Epithelial cell of umbilical artery (primary cell): ENCODE data around the gene SULT1A1. TPM values are rescaled to one million over a fixed set of nuclear protein-coding genes. Genes with fewer than 3 reads are reported as not detected.

Experiments
- total RNA-seq: library from RNA; depleted of rRNA; stranded (reverse); fragments of >200 nt; gene quantifications from 2 replicates; pipeline ENCODE4 v1.2.3, GENCODE V29; 2014

Gene SULT1A1
- 0.32 and 14.1 TPM in 2 replicates for total RNA-seq

DNA sequence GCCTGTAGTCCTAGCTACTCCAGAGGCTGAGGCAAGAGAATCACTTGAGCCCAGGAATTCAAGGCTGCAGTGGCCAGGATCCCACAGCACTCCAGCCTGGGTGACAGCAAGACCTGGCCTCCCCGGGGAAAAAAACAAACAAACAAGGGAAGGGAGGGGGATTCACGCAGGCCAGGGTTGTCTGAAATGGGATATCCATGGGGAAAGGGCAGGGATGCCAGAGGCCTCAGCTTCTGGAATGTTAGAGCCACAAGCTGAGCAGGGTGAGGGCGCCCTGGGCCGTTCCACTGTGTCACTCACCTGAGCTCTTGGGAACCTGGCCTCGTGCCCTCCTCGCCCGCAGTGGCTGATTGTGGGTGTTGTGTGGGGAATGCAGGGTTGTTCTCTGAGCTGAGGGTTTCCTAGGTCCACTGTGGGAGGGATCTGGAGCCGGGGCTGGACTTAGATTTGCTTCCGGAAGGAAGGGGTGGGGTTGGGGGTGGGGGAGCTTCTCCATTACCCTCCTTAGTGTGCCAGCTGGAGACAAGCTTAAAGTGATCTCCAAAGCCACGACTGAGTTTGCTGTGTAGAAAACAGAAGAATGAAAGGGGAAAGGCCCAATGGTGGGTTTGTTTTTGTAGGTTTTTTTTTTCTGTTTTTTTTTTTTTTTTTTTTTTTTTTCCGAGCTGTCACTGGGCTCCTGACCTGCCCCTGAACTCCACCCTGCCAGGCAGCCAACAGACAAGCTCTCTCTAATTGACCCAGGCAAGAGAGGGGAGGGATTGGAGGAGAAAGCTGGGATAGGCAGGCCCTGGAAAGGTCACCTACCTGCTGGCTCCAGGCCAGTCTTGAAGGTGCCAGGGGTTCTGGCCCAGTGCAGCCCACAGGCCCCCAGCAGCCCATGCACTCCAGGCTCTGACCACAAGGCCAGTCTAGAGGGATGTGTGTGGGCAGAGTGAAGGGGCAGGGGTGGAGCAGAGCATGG lies at the start of gene SULT1A1:
TSS of gene SULT1A1 (minus strand) at position 414 of the 964 bp plus-strand sequence. CDS start 1,189 bp downstream, outside the sequence.

DNA sequence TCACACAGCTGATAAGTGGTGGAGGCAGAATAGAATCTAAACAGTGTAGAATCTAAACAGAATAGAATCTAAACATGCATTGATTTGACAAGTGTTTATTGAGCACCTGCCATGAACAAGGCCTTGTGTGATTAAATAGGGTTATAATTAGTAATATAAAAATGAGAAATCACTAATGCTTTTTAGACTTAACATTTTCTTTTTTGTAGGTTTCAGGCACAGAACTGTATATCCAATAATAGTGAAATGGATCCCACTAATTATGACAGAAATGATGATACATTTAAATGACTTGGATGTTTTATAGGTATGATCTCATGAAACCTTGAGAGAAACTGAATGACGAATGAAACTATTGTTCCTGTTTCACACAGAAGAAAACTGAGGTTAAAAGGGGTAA lies 27.9 kb upstream of the SULT1A1 start, which contains the start of gene NPIPB8:
TSS of gene NPIPB8 (plus strand) at position 301 of the 400 bp plus-strand sequence. CDS start 296 bp downstream, outside the sequence.

DNA sequence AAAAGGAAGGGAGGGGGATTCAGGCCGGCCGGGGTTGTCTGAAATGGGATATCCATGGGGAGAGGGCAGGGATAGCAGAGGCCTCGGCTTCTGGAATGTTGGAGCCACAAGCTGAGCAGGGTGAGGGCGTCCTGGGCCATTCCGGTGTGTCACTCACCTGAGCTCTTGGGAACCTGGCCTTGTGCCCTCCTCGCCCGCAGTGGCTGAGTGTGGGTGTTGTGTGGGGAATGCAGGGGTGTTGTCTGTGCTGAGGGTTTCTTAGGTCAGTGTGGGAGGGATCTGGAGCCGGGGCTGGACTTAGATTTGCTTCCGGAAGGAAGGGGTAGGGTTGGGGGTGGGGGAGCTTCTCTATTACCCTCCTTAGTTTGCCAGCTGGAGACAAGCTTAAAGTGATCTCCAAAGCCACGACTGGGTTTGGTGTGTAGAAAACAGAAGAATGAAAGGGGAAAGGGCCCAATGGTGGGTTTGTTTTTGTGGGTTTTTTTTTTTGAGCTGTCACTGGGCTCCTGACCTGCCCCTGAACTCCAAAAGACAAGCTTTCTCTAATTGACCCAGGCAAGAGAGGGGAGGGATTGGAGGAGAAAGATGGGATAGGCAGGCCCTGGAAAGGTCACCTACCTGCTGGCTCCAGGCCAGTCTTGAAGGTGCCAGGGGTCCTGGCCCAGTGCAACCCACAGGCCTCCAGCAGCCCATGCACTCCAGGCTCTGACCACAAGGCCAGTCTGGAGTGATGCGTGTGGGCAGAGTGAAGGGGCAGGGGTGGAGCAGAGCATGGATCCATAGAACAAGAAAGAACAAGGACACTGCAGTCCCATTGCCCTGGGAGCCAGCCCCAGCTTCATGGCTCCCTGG lies 12.8 kb downstream of the SULT1A1 start, which contains the start of gene SULT1A2:
TSS of gene SULT1A2 (minus strand) at position 211 of the 852 bp plus-strand sequence. CDS start 1,120 bp downstream, outside the sequence.

Other genes with a start within 250 kb of the SULT1A1 start
- not detected in 2 replicates for gene NPIPB6, start 246.5 kb downstream of the SULT1A1 start, total RNA-seq
- gene EIF3CL, start 206.2 kb downstream of the SULT1A1 start, total RNA-seq = 90.1 and 209 TPM in 2 replicates
- gene NPIPB7, start 137.7 kb downstream of the SULT1A1 start, total RNA-seq = 0.15 TPM in 1 of 2 replicates, not detected in the other
- gene CLN3, start 118.0 kb downstream of the SULT1A1 start, total RNA-seq = 10.4 and 14.9 TPM in 2 replicates
- not detected in 2 replicates for gene APOBR, start 115.4 kb downstream of the SULT1A1 start, total RNA-seq
- gene IL27, start 103.2 kb downstream of the SULT1A1 start, total RNA-seq = not detected in 2 replicates
- under 0.01 and 1.1 TPM in 2 replicates for gene NUPR1, start 71.1 kb downstream of the SULT1A1 start, total RNA-seq
- gene SGF29, start 56.1 kb downstream of the SULT1A1 start, total RNA-seq = 7.1 TPM in 2 replicates
- under 0.01 TPM in 1 of 2 replicates, not detected in the other for gene SULT1A2, start 13.0 kb downstream of the SULT1A1 start, total RNA-seq
- gene NPIPB8, start 28.0 kb upstream of the SULT1A1 start, total RNA-seq = not detected in 2 replicates
- gene EIF3C, start 101.4 kb upstream of the SULT1A1 start, total RNA-seq = 125 and 219 TPM in 2 replicates
- gene NPIPB9, start 141.7 kb upstream of the SULT1A1 start, total RNA-seq = 1.6 and 1.7 TPM in 2 replicates
- 25.7 and 26.3 TPM in 2 replicates for gene ATXN2L, start 213.0 kb upstream of the SULT1A1 start, total RNA-seq
- gene TUFM, start 236.3 kb upstream of the SULT1A1 start, total RNA-seq = 150 and 187 TPM in 2 replicates